Gastroesophageal sphincter (tissue), 4 donors: Measurements from ENCODE around the gene PPTC7. TPM values are rescaled to one million over a fixed set of nuclear protein-coding genes. Genes with fewer than 3 reads are reported as not detected.
A peak's percentile ranks its signal among the peaks of the same experiment; 100 is the strongest.
"Not testable (repeated sequence)": the region's sequence is repeated elsewhere in the genome, so short reads cannot be mapped to it uniquely, and the experiment has no call there.

Experiments used
- ATAC-seq: fragments of 150-250 bp; one replicate; pipeline ENCODE4 v1.9.1; 2016; ENCODE audit warnings: mild to moderate bottlenecking, moderate library complexity
- H3K27ac ChIP-seq, 4 donors: fragments of 200-600 bp; sonication (generic) in 3 of 4; 1 replicate in 3 of 4; 2 replicates in 1 of 4; pipeline ENCODE4 v1.5.1; 2016 to 2019
- H3K27me3 ChIP-seq: fragments of 200-600 bp; sonication (generic); one replicate; pipeline ENCODE4 v1.5.1; 2019
- H3K36me3 ChIP-seq, 2 donors: fragments of 200-600 bp; sonication (generic); one replicate each; pipeline ENCODE4 v1.5.1; 2019; ENCODE audit warnings: control low read depth in 1 of 2
- H3K4me1 ChIP-seq, 3 donors: fragments of 200-600 bp; sonication (generic); 1 replicate in 2 of 3; 2 replicates in 1 of 3; pipeline ENCODE4 v1.5.1; 2016 to 2019; ENCODE audit warnings: control low read depth in 2 of 3
- H3K4me3 ChIP-seq, 2 donors: fragments of 200-600 bp; sonication (generic); one replicate each; pipeline ENCODE4 v1.5.1; 2019; ENCODE audit warnings: mild to moderate bottlenecking in 1 of 2, moderate library complexity in 1 of 2
- H3K9me3 ChIP-seq, 3 donors: fragments of 200-600 bp; sonication (generic); one replicate each; pipeline ENCODE4 v1.5.1; 2017 to 2019; ENCODE audit warnings: control low read depth in 2 of 3
- CTCF ChIP-seq, 4 experiments: fragments of 200-600 bp in 2 of 4; fragments of 450-650 bp in 2 of 4; sonication (generic) in 1 of 4; IDR thresholded peaks; one replicate each; pipeline ENCODE4 v1.5.1; 2017 to 2019; ENCODE audit warnings: antibody characterized with exemption in 4 of 4, mild to moderate bottlenecking in 2 of 4, moderate library complexity in 2 of 4
- EP300 ChIP-seq: sonication (generic); formaldehyde crosslinking; IDR thresholded peaks from one replicate; pipeline ENCODE4 v1.6.1; 2017; ENCODE audit warnings: antibody characterized with exemption, mild to moderate bottlenecking
- POLR2A ChIP-seq, 2 donors: fragments of 450-650 bp; IDR thresholded peaks; one replicate each; pipeline ENCODE4 v1.6.1; 2017; ENCODE audit warnings: antibody characterized with exemption in 2 of 2, mild to moderate bottlenecking in 2 of 2, moderate library complexity in 1 of 2
- POLR2AphosphoS5 ChIP-seq: sonication (generic); formaldehyde crosslinking; IDR thresholded peaks from one replicate; pipeline ENCODE4 v1.6.1; 2017; ENCODE audit warnings: antibody characterized with exemption
- WGBS, 2 donors: methylation state at CpG; one replicate each; pipeline ENCODE4 v1.1.5; 2018; ENCODE audit warnings: low coverage in 1 of 2; 5-methylcytosine and 5-hydroxymethylcytosine counted together
- total RNA-seq, 4 donors: library from RNA; depleted of rRNA; stranded (reverse); fragments of >200 nt; gene quantifications; one replicate each; pipeline ENCODE4 v1.1.0, GENCODE V29; 2016

Gene PPTC7
- total RNA-seq, 4 donors from 2014 or later: 37.5 to 48.6 (median 41.9) TPM

GRCh38 chr12:110574044-110574443 is 9.1 kb downstream of the PPTC7 start:
- Histone ChIP-seq H3K27me3 (no peaks in the 10 kb centered on the region), H3K4me3 (no peak overlapping the region), H3K9me3 (peaks cover 0 to 16% (median 0%) of the 10 kb centered on the region in 3 donors), H3K4me1 (peaks cover 8 to 64% (median 22%) of the 10 kb centered on the region in 3 donors), H3K36me3 (no peaks in the 10 kb centered on the region), H3K27ac (peak overlapping the region in 1 of 4 donors; percentile 45)
- no peak for ATAC-seq
- 25 to 50% methylated on average over 1 of the region's 1 CpG for WGBS, 2 donors
- TF ChIP-seq EP300 (no peak), CTCF (IDR thresholded peaks at IDR 0.05) (no peak), POLR2AphosphoS5 (no peak), POLR2A (IDR thresholded peaks at IDR 0.05) (no peak)

DNA sequence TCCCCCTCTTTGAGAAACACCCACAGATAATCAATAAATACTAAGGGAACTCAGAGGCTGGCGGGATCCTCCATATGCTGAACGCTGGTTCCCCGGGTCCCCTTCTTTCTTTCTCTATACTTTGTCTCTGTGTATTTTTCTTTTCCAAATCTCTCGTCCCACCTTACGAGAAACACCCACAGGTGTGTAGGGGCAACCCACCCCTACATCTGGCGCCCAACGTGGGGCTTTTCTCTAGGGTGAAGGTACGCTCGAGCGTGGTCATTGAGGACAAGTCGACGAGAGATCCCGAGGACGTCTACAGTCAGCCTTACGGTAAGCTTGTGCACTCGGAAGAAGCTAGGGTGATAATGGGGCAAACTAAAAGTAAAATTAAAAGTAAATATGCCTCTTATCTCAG is 12.3 kb downstream of the PPTC7 start:
- not testable (repeated sequence) for H3K4me3 ChIP-seq, H3K36me3 ChIP-seq, ATAC-seq, H3K27me3 ChIP-seq, H3K27ac ChIP-seq
- Histone ChIP-seq H3K4me1 (peaks cover 8 to 49% (median 22%) of the 10 kb centered on the region in 3 donors), H3K9me3 (peaks cover 0 to 16% (median 0%) of the 10 kb centered on the region in 3 donors)
- WGBS, 2 donors: 99% methylated on average over 8 of the region's 16 CpGs; no CpG with 5 or more reads in 1 of the 2 donors

DNA sequence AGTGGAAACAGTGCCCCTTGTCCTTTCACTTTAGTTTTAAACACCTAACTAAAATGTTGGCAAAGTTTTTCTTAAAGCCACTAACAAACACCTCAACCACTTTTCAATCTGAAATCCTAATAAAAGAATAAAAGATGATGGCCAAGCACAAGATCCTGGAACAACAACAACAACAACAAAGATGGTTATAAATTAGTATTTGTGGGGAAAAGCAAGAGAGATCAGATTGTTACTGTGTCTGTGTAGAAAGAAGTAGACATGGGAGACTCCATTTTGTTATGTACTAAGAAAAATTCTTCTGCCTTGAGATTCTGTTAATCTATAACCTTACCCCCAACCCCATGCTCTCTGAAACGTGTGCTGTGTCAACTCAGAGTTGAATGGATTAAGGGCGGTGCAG is 13.3 kb downstream of the PPTC7 start:
- H3K4me1 ChIP-seq: peaks cover 5 to 49% (median 27%) of the 10 kb centered on the region in 3 donors
- not testable (repeated sequence) for H3K4me3 ChIP-seq, H3K27me3 ChIP-seq, ATAC-seq, H3K27ac ChIP-seq, H3K36me3 ChIP-seq
- H3K9me3 ChIP-seq: peaks cover 0 to 16% (median 0%) of the 10 kb centered on the region in 3 donors
- WGBS, 2 donors: no CpG with 5 or more reads among the region's 2 CpGs

DNA sequence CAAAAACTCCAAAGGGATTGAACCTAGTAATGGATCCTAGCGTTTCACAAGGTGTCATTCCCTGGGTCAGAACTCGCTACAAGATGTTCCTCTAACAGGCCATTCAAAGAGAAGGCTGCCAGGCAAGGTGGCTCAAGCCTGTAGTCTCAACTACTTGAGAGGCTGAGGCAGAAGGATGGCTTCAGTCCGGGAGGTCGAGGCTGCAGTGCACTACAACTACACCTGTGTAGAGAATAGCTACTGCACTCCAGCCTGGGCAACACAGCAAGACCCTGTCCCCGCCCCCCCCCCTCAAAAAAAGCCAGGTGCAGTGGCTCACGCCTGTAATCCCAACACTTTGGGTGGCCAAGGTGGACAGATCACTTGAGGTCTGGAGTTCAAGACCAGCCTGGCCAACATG is 14.4 kb downstream of the PPTC7 start:
- peaks cover 6 to 49% (median 22%) of the 10 kb centered on the region in 3 donors for H3K4me1 ChIP-seq
- no peak for TF ChIP-seq POLR2A (IDR thresholded peaks at IDR 0.05)
- TF ChIP-seq POLR2AphosphoS5: no peak
- TF ChIP-seq EP300: no peak
- no peak for TF ChIP-seq CTCF (IDR thresholded peaks at IDR 0.05)
- no peaks in the 10 kb centered on the region for H3K36me3 ChIP-seq
- H3K4me3 ChIP-seq: no peak overlapping the region
- no CpG with 5 or more reads among the region's 6 CpGs for WGBS, 2 donors
- no peaks in the 10 kb centered on the region for H3K27me3 ChIP-seq
- peaks cover 0 to 16% (median 0%) of the 10 kb centered on the region in 3 donors for H3K9me3 ChIP-seq
- ATAC-seq: no peak
- no peak overlapping the region for H3K27ac ChIP-seq

GRCh38 chr12:110566993-110567392 is 16.1 kb downstream of the PPTC7 start:
- no peaks in the 10 kb centered on the region for H3K36me3 ChIP-seq
- ATAC-seq: no peak
- H3K27ac ChIP-seq: peak overlapping the region in 1 of 4 donors; percentile 75
- H3K4me1 ChIP-seq: peaks cover 6 to 55% (median 22%) of the 10 kb centered on the region in 3 donors
- TF ChIP-seq POLR2AphosphoS5: no peak
- no peak for TF ChIP-seq POLR2A (IDR thresholded peaks at IDR 0.05)
- TF ChIP-seq EP300: no peak
- no peak for TF ChIP-seq CTCF (IDR thresholded peaks at IDR 0.05)
- H3K4me3 ChIP-seq: no peak overlapping the region
- 98 to 100% methylated on average over 2 to 4 of the region's 5 CpGs for WGBS, 2 donors
- no peaks in the 10 kb centered on the region for H3K27me3 ChIP-seq
- H3K9me3 ChIP-seq: peaks cover 0 to 13% (median 0%) of the 10 kb centered on the region in 3 donors

- H3K36me3 ChIP-seq: no peaks in the 10 kb centered on the region
- H3K4me3 ChIP-seq: no peak overlapping the region
- no peaks in the 10 kb centered on the region for H3K27me3 ChIP-seq
- ATAC-seq: no peak
- peaks cover 6 to 63% (median 29%) of the 10 kb centered on the region in 3 donors for H3K4me1 ChIP-seq
- TF ChIP-seq POLR2A (IDR thresholded peaks at IDR 0.05) (no peak), EP300 (no peak), POLR2AphosphoS5 (no peak), CTCF (IDR thresholded peaks at IDR 0.05) (no peak)
- whole genome bisulfite sequencing, 2 donors: 50 to 81% methylated on average over 2 to 4 of the region's 8 CpGs
- peak overlapping the region in 3 of 4 donors; percentile 15 to 75 (median 32) for H3K27ac ChIP-seq
- peaks cover 0 to 5% (median 0%) of the 10 kb centered on the region in 3 donors for H3K9me3 ChIP-seq
Observed at GRCh38 chr12:110565894-110566871, 16.9 kb downstream of the PPTC7 start.
